Measurements from ENCODE around the gene NUP188. TPM values are rescaled to one million over a fixed set of nuclear protein-coding genes. Genes with fewer than 3 reads are reported as not detected.

The NUP188 gene
- total RNA-seq, 1 experiment from 2014 or later, result 37.0 TPM

DNA sequence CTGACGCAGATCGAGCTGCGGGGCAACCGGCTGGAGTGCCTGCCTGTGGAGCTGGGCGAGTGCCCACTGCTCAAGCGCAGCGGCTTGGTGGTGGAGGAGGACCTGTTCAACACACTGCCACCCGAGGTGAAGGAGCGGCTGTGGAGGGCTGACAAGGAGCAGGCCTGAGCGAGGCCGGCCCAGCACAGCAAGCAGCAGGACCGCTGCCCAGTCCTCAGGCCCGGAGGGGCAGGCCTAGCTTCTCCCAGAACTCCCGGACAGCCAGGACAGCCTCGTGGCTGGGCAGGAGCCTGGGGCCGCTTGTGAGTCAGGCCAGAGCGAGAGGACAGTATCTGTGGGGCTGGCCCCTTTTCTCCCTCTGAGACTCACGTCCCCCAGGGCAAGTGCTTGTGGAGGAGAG, 31.3 kb upstream of the NUP188 start:
- DNase-seq (ENCODE audit: low spot score), result no peak

DNA sequence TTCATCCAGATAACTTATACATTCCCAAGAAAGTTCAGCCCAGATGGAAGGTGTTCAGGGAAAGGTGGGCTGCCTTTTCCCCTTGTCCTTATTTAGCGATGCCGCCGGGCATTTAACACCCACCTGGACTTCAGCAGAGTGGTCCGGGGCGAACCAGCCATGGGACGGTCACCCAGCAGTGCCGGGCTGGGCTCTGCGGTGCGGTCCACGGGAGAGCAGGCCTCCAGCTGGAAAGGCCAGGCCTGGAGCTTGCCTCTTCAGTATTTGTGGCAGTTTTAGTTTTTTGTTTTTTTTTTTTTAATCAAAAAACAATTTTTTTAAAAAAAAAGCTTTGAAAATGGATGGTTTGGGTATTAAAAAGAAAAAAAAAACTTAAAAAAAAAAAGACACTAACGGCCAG, 30.8 kb upstream of the NUP188 start:
- DNase-seq (ENCODE audit: low spot score), result no peak

DNA sequence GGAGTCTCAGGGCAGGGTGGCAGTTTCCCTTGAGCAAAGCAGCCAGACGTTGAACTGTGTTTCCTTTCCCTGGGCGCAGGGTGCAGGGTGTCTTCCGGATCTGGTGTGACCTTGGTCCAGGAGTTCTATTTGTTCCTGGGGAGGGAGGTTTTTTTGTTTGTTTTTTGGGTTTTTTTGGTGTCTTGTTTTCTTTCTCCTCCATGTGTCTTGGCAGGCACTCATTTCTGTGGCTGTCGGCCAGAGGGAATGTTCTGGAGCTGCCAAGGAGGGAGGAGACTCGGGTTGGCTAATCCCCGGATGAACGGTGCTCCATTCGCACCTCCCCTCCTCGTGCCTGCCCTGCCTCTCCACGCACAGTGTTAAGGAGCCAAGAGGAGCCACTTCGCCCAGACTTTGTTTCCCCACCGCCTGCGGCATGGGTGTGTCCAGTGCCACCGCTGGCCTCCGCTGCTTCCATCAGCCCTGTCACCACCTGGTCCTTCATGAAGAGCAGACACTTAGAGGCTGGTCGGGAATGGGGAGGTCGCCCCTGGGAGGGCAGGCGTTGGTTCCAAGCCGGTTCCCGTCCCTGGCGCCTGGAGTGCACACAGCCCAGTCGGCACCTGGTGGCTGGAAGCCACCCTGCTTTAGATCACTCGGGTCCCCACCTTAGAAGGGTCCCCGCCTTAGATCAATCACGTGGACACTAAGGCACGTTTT, 30.2 kb upstream of the NUP188 start:
- DNase-seq (ENCODE audit: low spot score), result no peak

- DNase-seq (ENCODE audit: low spot score), result no peak
Measured at GRCh38 chr9:128918921-128919320, 28.6 kb upstream of the NUP188 start.

GRCh38 chr9:128919402-128920089, 28.0 kb upstream of the NUP188 start:
- no peak for DNase-seq (ENCODE audit: low spot score)

DNA sequence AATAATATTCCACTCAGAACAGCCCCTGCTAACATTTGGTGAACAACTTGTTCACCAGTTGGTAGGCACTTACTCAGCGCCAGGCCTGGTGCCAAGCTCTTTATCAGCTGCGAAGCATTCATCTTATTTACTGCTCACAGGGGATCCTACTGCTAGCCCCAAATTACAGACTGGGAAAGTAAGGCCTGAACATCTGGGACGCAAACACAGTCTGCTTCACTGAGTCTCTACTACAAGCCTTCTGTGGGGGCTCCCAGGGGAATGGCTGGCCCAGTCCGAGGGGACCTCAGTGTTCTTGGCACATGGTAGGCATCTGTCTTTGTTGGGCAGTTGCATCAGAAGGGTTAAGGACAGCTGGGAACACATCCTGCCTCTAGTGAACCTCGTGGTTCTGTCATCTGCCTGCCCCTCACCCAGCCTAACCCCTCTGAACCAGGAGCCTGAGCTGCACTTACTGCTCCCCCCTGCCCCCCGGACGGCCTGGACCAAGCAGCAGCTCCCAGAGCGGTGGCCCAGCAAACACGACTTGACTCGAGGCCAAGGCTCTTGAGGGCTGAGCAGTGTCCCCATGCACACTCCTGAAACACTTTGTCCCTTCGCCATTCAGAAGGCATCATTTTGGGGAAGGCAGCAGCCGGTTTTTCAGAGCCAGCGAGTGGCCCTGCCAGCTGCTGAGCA, 27.0 kb upstream of the NUP188 start, which contains the start of gene PHYHD1:
TSS of gene PHYHD1 (plus strand) at position 602 of the 678 bp plus-strand sequence. CDS start 1,342 bp downstream, outside the sequence.
- DNase-seq (ENCODE audit: low spot score), result no peak

DNA sequence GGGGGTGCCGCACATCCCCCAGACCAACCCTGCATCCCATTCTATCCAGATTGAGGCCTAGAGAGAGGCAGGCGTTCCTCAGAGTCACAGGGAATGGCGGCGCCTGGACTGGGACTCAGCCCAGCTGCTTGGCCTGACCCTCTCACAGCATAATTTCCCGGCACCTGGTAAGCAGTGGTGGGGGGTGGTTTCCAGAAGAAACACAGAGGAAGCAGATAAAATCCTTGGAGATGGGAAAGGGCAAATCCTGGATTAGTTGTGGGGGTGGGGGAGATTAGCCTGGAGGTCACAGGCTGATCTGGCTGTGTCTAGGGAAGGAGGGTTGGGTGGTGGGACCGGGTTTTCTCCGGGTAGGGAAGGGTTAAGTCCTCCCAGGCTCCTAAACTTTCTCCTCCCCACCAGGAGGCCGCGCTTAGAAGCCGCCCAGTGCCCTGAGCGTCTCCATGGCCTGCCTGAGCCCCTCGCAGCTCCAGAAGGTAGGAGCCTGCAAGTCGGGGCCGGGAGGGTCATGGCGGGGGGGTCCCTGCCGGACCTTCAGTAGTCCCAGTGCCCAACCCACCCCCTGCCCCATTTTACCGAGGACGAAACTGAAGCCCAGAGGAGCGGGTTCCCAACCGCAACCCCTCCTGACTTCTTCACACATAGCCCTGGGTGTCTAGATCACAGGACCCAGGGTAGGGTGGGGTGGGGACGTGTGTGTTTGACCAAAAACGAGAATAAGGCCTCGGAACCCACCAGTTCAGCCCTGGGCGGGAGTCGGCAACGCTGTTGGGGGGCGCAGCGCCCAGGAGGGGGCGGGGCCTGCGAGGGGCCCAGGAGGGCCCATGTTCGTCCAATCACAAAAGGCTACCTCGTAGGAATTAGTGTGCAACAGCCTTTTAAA, 25.4 kb upstream of the NUP188 start:
- DNase-seq (ENCODE audit: low spot score), result no peak

DNA sequence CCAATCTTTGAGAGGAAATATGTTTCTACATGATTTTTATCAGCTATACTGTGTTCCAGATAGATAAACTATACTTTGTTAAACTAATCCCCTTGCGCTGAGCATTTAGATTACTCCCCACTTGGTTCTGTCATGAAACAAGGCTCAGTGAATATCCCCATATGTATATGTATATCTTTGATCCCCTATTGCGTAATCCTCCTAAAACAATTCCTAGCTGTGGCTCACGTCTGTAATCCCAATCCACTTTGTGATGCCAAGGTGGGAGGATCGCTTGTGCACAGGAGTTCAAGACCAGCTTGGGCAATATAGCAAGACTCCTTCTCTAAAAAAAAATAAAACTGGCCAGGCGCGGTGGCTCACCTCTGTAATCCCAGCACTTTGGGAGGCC, 24.0 kb upstream of the NUP188 start:
- no peak for DNase-seq (ENCODE audit: low spot score)

GRCh38 chr9:128927731-128928411, 19.6 kb upstream of the NUP188 start:
- peak; percentile 43 for DNase-seq (ENCODE audit: low spot score)

GRCh38 chr9:128928624-128929023, 18.9 kb upstream of the NUP188 start:
- no peak for DNase-seq (ENCODE audit: low spot score)

DNA sequence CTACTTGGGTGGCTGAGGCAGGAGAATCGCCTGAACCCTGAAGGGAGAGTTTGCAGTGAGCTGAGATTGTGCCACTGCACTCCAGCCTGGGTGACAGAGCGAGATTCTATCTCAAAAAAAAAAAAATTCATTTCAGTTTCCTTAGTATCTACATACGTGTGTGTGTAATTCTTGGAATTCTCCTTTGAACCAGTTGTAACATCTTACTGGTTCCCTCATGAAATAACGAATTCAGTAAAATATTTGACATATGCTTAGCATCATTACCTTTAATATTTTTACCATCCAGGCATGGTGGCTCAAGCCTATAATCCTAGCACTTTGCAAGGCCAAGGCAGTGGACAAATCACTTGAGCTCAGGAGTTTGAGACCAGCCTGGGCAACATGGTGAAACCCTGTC, 17.9 kb upstream of the NUP188 start:
- DNase-seq (ENCODE audit: low spot score), result no peak

GRCh38 chr9:128933731-128934130, 13.8 kb upstream of the NUP188 start:
- DNase-seq (ENCODE audit: low spot score), result no peak

DNA sequence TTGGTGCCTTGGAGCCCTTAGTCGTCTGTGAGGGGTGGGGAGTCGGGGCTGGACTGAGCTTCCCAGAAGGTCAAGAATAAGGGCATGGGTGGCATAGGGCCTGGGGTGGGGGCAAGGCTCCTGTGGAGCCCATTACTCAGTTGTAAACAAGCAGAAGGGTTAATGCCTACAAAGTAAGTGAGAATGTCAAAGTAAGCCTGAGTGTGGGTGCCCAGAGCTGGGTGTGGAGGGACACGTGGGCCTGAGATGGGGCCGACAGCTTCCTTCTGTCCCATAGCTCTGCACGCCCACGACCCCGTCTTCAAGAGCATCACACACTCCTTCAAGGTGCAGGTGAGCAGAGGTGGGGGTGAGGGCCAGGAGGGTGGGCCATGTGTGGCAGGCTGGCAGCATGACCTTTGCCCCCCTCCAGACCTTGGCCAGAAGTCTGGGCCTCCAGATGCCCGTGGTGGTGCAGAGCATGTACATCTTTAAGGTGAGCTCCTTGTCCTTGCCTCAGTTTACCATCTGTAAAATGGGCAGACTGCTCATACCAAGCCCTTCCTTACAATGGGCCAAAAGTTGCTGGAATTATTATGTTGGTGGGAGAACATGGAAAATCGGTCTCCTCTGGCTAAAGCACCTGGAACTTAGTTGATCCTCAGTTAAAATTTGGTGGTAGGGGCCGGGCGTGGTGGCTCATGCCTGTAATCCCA, 11.2 kb upstream of the NUP188 start:
- DNase-seq (ENCODE audit: low spot score), result no peak

DNA sequence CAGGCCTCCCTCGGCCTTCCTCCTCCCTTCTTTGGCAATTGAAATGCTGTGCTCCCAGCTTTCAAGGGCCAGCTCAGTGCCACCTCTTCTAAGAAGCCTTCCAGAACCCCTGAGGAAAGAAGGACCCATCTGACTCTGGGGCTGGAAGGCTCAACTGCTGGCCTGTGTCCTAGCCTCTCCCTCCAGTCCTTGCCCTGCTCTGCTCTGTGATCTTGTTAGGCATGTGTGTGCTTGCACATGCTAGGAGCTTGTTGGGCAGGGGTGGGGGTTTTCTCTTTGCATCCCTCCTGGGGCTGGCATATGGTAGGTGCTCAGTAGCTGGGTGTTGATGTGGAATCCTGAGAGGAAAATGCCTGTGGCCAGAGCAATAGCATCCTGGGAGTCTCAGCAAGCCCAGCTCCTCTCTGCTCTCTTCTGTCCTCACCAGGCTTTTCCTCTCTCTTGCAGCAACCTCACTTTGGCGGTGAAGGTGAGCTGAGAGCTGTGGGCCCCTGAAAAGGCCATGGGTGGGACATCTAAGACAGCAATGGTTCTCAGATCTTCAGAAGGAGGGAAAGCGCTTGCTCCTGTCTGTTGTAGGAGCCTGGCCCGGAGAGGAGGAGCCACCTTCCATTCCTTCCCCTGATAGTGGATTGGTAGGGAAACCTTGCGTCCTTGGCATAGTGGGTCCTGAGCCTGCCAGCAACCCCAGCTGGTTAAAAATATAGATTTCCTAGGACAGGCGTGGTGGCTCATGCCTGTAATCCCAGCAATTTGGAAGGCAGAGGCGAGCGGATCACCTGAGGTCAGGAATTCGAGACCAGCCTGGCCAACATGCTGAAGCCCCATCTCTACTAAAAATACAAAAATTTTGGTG, 10.0 kb upstream of the NUP188 start:
- no peak for DNase-seq (ENCODE audit: low spot score)

GRCh38 chr9:128940271-128940921, 7.1 kb upstream of the NUP188 start:
- no peak for DNase-seq (ENCODE audit: low spot score)

GRCh38 chr9:128940946-128941755, 6.3 kb upstream of the NUP188 start:
- no peak for DNase-seq (ENCODE audit: low spot score)

DNA sequence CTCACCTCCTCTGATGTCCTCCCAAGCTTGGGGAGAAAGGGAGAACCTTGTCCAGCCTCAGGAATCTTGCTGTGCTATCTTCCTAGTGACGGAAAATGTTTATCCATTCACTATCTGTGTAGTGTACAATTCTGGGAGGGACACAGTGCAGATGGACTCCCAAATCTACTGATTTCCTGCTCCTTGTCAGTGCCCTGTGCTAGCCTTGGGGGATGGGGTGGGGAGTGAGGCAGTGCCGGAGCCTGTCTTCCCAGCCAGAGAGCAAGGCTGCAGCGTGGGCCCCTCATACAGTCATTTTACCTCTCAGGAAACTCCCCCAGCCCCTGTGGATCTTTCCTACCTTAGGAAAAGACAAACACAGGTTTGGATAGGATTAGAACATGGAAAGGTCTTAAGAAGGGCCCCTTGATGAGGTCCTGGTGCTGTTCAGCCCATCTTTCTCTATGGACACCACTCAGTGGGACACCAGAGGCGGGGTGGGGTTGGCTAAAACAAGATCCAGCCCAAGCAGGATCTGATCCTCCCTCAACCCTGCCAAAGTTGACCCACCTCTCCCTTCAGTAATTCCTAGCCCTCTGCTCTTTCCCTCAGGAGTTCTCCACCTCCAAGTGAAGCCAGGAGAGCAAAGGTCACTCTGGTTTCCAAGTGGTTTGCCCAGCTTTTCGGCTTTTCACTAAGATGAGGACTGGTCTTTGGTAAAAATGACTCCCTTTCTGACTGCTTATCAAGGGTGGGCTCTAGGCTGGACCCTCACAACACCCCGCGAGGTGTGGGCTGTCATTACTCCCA, 3.5 kb upstream of the NUP188 start:
- DNase-seq (ENCODE audit: low spot score), result no peak

Data from H4 (cell line).